Stimulated activated CD4-positive, alpha-beta T cell treated with anti-CD3 and anti-CD28 coated beads, TNF-alpha, amount 100 ng/mL, for 24 hours (primary cell): ENCODE measurements around the gene CELSR1.
"Not testable (repeated sequence)": the region's sequence is repeated elsewhere in the genome, so short reads cannot be mapped to it uniquely, and the experiment has no call there.

Experiments used
- DNase-seq, 3 experiments: peaks; one replicate each; pipeline ENCODE4 v3.0.0-alpha.2; 2020; ENCODE audit warnings: low read depth in 3 of 3

CELSR1 gene

DNA sequence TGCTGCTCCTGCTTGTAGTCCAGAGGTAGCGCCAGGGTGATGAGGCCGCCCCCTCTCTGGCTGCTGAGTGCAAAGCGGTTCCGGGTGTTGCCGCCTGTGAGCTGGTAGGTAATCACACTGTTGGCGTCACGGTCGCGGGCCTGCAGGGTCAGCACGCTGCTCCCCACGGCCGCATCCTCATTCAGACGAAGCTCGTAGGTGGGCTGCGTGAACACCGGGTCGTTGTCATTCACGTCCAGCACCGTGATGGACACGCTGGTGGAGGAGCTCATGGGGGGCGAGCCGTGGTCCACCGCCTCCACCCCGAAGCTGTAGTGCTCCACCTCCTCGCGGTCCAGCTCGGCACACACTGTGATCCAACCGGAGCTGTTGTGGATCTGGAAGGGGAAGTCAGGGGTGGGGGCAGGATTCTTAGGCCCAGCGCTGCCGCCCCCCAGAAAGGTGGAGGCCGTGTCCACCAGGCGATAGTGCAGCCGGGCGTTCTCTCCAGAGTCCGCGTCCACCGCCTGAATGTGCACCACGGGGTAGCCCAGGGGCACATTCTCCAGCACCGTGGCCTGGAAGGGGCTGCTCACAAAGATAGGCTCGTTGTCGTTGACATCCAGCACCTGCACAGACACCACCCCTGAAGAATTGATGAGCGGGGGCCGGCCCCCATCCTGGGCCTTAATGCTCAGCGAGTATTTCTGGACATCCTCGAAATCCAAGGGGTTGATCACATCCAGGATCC lies 2.4 kb downstream of the CELSR1 start:
- DNase-seq, result no peak

DNA sequence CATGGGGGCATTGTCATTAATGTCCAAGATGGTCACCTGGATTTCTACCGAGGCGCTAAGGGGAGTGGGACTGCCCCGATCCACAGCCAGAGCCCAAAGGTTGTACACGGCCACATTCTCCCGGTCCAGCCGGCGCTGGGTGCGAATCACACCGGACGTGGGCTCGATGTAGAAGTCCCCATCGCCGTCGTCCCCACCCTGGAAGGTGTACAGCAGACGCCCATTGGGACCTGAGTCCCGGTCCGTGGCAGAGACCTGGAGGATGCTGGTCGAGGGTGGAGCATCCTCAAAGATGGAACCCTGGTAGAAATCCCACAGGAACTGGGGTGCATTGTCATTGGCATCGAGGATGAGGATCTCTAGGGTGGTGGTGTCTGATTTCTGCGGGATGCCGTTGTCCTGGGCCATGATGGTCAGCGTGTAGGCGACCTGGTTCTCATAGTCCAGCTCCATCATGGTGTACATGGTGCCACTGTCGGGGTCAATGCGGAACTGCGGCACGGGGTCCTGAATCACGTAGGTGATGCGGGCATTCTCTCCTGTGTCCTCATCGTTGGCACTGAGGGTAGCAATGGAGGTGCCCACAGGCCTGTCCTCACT lies 3.1 kb downstream of the CELSR1 start:
- DNase-seq, result no peak

DNA sequence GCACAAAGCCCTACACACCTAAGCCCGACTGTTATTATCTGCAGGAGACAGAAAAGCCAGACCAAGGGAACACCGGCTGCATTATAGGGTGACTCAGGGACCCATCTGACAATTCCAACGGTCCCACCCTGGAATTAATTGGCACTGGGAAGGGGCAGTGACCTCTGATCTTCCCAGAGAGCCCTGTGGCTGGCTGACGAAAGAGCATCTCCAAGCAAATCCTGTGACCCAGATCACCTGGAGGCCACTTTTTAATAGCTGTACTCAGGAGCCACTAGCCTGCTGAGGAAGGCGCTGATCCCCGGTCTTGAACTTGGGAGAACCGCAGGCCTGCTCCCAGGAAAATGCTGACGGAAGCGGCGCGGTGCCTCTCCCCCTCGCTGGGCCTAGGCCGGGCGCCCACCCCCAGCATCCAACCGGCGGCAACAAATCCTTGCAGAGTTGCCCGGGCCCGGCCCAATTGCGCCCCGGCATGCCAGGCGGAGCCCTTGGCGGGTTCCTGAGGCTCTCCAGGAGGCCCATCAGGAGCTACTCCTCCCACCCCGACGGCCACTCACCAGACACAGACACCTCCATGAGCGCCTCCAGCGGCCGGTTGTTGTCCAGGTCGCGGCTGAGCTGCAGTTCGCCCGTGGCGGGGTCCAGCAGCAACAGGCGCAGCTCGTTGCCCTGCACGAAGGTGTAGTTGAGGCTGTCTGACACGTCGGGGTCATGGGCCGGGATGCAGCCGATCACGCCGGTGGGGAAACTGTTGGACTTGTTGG lies 4.2 kb downstream of the CELSR1 start:
- no peak for DNase-seq

DNA sequence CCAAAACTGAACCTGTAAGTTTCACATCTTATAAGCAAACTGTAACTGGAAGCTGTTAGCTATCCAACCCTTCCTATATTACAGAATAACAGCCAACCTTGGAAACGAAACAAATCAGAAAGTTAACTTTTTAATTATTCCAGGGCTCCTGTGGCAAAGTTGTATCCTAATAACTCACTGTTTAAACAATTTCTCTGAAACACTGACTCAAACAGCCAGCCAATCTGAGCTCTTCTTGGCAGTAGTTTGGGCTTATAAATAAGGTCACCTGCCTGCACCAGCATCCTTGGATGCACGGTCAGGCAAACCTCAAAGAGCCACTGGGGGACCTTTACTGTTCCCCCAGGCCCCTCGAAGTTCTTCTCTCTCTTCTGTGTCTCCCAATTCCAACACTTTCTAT lies 5.0 kb downstream of the CELSR1 start:
- DNase-seq, result no peak

DNA sequence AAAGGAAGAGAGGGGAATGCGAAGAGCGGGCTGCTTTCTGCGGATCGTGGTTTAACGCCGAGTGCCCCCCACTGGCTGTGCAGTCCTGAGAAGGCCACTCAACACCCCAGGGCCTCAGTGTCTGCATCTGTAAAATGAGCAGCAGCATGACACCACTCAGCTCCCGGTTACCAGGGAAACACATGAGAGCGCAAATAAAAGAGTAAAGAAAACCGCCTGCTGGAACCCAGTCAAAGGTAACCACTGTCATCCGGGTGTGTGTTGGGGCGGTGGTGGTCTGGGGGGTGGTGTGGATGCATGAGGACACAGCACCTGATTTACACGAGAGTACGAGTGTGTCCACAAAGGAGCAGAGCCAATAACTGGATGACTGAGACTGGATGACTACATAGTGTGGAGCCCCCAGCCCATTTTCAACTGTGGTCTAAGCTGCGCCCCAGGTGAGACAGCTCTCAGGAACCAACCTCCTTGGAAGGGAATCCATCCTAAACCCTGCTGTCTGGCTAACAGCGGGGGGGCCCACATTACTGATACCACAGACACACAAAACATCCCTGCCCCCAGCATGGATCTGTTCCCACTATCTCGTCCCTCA lies 5.7 kb downstream of the CELSR1 start:
- no peak for DNase-seq

DNA sequence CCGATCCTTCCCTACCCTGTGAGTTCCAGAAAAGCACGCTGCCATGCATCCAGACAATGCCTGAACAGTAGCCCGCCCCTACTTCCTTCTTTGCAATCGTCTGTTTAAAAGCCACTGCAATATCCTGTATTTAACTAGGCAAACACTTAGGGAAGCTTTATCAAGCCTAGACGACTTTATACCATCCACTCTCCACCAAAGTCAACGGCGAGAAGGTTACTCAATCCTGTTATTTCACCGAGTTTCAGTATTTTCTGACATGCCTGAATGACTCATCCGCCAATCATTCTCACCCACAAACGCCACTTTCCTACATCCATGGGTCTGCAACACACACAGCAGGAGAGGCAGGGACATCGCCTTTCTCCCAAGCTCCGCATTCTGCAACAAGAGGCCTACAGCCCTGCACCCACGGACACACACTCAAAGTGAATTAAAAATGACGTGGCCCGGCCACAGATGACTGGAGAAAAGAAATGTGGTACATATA lies 9.3 kb downstream of the CELSR1 start:
- no peak for DNase-seq

DNA sequence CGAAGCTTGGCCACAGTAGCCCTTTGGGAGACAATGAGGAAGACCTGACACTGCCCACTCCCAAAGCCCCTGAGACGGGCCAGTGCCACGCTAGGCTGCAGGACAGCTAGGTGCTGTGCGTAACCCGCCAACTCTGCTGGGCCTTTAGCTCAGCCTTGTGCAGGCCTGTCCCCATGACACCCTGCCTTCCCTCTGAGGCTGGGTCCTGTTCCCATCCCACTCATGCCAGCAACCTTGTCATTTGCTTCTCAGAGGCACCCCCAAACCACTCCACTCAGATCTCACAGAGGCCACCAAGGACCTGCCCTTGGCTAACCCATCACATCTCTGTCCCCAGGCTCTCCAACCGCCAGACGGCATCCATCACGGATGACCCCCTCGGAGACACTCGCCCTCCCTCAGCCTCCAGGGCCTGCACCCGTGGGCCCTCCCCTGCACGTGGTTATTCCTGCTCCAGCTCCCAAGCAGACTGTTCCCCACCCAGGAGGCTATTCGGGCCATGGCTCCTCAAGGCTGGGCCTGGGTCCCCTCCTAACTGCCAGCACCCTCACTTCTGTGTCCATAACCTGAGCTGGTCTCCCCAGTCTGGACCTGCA lies 11.1 kb downstream of the CELSR1 start:
- no peak for DNase-seq

DNA sequence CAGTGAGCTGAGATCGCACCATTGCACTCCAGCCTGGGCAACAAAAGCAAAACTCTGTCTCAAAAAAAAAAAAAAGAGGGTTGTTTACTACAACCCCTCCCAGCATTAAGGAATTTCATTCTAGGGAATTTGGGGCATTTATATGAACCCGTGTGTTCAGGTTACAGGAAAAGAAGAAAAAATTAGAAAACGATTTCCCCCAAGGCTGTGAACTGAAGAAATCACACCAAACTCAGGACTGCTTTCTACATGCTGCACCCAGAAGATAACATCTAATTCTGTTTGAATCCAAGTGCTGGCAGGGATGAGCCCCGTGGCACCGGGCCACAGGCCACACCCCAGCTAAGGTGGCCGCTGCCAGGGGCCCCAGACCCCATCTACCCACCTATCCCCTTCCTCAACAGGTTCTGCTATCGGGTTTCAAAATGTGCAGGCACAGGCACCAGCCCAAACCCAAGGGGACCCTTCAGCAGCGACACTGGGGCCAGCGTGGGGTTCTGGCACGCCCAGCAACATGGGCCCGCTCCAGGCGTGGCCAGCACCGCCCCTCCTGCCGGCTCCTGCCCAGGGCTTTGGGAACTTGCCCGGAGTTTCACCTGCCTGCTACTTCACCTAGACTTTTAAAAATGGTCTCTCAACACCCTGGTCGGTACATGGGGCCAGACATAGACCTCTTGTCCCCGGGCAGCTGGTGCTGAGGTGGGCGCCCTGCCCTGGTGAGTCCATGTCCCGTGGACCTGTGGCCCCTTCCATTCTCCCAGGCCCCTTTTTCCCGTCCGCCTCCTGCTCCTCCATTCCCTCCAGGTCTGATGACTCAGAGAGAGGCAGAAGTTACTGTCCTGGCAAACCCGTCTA lies 11.8 kb downstream of the CELSR1 start:
- no peak for DNase-seq

DNA sequence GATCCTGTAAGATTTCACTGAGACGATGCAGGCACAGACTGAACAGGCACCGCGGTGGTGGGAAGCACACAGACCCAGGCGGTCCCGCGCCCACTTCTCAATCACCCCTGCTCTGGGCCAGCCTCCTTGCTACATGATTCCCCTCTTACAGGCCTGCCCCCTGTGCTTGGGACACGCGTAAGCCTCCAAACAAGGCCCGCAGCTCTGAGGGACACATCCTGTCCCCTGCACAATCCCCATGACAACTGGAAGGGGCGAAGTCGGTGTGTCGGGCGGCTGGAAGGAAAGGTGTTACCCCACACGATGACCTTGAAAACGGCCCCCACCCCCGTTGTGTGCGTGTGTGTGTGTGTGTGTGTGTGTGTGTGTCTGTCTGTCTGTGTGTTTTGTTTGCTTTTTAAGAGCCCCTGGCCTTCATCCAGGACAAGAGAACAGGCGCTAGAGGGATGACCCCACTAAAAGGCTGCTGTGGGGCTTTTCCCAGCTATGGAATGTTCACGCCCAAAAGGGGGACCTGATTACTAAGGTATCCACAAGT lies 13.1 kb downstream of the CELSR1 start:
- no peak for DNase-seq

DNA sequence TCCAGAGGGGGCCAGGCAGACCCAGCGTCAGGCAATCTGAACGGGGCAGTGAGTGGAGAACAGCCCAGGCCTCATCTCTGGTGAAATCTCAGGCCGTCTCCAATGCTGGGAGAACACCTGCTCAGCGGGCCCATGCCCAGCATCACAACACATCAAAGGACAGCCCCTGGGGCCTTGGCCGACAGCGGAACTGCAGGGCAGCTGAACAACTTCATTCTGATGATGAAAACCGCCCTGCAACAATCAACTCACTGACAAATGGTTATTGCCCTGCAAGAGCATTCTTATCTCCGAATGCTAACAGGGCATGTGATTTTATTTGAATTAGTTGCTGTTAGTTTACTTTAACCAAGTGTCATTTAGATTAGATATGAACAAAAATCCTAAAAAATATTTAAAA lies 14.6 kb downstream of the CELSR1 start:
- no peak for DNase-seq

DNA sequence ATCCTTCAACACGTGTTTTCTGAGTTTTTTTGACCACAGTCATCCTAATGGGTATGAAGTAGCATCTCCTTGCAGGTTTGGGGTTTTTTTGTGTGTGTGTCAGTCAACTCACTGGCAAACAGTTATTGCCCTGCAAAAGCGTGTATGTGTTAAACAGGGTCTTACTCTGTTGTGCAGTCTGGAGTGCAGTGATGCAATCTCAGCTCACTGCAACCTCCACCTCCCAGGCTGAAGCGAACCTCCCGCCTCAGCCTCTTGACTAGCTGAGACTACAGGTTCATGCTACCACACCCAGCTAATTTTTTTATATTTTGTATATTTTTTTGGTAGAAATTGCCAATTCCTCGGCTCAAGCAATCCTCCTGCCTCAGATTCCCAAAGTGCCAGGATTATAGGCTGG lies 15.4 kb downstream of the CELSR1 start:
- no peak for DNase-seq

DNA sequence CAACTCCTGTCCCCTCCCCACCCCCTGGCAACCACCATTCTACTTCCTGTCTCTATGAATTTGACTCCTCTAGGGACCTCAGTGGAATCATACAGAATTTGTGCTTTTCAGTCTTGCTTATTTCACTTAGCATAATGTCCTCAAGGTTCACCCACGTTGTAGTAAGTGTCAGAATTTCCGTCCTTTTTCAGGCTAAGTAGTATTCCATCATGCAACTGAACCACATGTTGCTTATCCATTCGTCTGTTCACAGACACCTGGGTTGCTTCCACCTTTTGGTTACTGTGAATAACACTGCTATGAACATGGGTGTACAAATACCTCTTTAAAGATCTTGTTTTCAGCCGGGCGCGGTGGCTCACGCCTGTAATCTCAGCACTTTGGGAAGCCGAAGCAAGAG lies 16.5 kb downstream of the CELSR1 start:
- no peak for DNase-seq

DNA sequence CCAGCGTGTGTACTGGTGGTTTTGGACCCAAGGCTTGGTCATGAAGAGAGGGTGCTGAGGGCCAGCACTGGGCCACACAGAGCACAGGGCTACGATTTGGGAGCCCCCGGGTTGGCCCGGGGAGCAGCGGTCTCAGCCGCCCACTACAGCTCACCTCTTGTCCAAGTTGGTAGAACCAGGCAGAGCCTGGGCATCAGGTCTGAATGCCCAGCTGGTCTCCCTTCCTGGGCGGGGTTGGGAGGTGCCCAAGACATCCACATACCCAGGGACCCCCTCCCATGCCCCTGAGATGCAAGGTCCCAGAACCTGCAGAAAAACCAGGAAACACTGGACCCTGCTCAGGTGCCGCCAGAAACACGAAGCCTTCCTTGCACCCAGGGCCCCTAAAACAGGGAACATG lies 18.0 kb downstream of the CELSR1 start:
- DNase-seq, result no peak

DNA sequence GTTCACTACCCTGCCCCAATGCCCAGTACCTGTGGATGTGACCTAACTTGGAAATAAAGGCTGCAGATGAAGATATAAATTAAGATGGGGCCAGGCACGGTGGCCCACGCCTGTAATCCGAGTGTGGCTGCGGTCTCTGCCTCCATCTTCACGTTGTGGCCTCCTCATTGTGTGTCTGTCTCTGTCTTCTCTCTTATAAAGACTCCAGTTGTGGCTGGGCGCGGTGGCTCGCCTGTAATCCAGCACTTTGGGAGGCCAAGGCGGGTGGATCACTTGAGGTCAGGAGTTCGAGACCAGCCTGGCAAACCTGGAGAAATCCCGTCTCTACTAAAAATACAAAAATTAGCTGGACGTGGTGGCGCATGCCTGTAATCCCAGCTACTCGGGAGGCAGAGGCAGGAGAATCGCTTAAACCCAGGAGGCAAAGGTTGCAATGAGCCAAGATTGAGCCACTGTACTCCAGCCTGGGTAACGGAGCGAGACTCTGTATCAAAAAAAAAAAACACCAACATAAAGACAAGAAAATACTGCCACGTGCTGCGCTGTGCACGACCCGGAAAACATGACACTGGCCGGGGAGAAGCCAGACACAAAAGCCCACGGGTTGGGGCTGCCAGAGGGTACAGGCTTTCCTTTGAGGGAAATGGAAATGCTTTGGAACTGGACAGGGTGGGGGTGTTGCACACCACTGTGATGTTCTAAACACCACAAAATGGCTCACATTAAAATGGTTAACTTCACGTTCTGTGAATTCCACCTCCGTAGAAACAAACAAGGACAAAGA lies 18.7 kb downstream of the CELSR1 start:
- DNase-seq, result no peak

DNA sequence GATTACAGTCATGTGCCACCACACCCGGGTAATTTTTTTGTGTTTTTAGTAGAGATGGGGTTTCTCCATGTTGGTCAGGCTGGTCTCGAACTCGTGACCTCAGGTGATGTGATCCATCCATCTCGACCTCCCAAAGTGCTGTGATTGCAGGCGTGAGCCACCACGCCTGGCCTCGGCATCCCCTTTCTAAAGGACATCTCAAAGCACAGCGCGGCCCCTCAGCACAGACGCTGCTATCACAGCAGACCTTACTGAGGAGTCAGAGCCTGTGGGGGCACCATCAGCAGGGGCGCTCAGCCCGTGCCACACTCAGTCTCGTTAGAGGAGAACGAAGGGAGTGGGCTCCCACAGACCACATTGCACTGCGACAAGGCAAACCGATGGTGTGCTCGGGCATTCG lies 19.4 kb downstream of the CELSR1 start:
- DNase-seq, result no peak

DNA sequence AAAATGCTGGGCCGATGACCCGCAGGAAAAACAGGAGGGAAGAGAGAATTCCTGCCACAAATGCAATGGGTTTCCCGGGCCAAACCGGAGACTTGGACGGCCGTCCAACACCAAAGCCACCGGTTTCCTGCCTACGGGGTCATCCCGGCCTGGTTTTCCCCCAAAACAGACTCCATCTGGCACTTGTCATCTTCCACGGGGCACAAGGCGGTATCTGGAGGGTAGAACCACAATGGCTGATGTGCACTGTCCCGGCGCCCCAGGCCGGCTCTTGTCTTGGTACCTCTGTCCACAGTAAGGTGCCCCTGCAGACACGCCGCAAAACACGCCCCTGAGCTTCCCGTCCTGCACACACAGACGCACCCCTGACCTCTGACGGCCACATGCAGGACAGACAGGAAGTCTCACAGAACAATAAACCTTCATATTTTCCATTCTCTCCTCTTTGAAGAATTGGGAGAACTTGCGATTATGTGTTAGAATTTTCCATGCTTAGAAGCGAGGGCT lies 20.1 kb downstream of the CELSR1 start:
- DNase-seq, result no peak

DNA sequence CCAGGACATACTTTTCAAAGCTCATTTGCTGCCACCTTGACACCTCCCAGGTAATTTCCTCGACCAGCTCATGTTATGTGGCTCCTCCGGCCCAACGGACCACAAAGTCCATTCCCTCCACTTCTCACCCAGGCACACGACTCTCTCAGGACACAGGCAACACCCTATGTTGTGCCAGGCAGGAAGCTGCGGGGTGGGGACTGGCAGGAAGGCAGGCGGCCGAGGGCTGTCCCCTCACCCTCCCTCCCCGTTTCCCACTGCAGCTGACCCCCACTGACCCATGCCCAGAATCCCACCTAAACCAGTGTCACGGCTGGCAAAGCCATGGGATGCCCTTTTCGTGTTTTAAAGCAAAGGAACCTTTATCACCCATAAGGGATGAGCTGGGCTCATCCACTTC lies 20.8 kb downstream of the CELSR1 start:
- no peak for DNase-seq

DNA sequence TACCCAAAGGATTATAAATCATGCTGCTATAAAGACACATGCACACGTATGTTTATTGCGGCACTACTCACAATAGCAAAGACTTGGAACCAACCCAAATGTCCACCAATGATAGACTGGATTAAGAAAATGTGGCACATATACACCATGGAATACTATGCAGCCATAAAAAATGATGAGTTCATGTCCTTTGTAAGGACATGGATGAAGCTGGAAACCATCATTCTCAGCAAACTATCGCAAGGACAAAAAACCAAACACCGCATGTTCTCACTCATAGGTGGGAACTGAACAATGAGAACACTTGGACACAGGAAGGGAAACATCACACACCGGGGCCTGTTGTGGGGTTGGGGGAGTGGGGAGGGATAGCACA lies 21.3 kb downstream of the CELSR1 start:
- DNase-seq, result not testable (repeated sequence)

DNA sequence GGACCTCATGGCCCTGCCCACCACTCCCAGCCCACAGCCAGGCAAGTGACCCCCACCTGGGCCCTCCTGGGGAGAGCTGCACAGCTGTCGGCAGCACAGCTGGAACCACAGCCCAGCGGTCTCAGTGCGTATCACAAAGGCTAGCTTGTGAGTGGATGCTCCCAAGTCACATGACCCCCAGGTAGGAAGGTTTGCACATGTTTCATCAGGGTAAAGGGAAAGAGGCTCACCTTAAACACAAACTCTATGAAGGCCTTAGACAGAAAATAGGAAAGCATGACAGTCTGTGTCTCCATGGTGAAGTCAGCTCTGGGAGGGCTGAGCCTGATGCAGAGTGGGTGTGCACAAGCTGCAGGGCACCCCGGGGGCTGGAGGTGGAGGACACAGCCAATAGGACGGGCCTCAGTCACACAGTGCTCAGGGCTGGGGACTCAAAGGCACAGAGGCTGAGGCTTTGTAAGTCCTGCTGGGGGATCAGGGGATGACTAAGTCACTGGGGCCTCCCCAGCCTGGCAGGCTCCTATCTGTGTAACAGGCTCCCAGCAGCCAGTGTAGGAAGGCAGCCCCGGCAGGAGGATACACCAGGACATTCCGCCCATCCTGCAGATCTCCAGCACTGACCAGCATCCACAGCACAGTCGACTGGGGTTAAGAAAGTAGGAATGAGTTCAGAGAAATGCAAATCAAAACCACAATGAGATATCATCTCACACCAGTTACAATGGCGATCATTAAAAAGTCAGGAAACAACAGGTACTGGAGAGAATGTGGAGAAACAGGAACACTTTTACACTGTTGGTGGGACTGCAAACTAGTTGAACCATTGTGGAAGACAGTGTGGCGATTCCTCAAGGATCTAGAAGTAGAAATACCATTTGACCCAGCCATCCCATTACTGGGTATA lies 22.0 kb downstream of the CELSR1 start:
- DNase-seq, result no peak
